Suprapubic skin (tissue), 4 donors: ENCODE measurements around the gene NPDC1. TPM values are rescaled to one million over a fixed set of nuclear protein-coding genes. Genes with fewer than 3 reads are reported as not detected.

Experiments used
- DNase-seq, 2 donors: peaks; one replicate each; pipeline ENCODE4 v3.0.0-alpha.2; 2019; ENCODE audit warnings: low spot score in 2 of 2
- H3K27ac ChIP-seq: fragments of 200-600 bp; sonication (generic); one replicate; pipeline ENCODE4 v1.5.1; 2019
- H3K27me3 ChIP-seq: fragments of 200-600 bp; sonication (generic); one replicate; pipeline ENCODE4 v1.5.1; 2019
- H3K36me3 ChIP-seq: fragments of 200-600 bp; sonication (generic); one replicate; pipeline ENCODE4 v1.5.1; 2019
- H3K4me1 ChIP-seq: fragments of 200-600 bp; sonication (generic); one replicate; pipeline ENCODE4 v1.5.1; 2019
- H3K4me3 ChIP-seq: fragments of 200-600 bp; sonication (generic); one replicate; pipeline ENCODE4 v1.5.1; 2019; ENCODE audit warnings: mild to moderate bottlenecking
- H3K9me3 ChIP-seq: fragments of 200-600 bp; sonication (generic); one replicate; pipeline ENCODE4 v1.5.1; 2019
- EP300 ChIP-seq: sonication (generic); formaldehyde crosslinking; IDR thresholded peaks from one replicate; pipeline ENCODE4 v1.6.1; 2017; ENCODE audit warnings: antibody characterized with exemption
- POLR2A ChIP-seq, 2 donors: fragments of 450-650 bp; IDR thresholded peaks; one replicate each; pipeline ENCODE4 v1.6.1; 2017; ENCODE audit warnings: antibody characterized with exemption in 2 of 2, mild to moderate bottlenecking in 2 of 2, moderate library complexity in 2 of 2
- POLR2AphosphoS5 ChIP-seq, 3 donors: sonication (generic); formaldehyde crosslinking; IDR thresholded peaks; one replicate each; pipeline ENCODE4 v1.6.1; 2017; ENCODE audit warnings: antibody characterized with exemption in 3 of 3
- WGBS: methylation state at CpG from one replicate; pipeline ENCODE4 v1.1.5; 2018; 5-methylcytosine and 5-hydroxymethylcytosine counted together
- total RNA-seq, 4 donors: library from RNA; depleted of rRNA; stranded (reverse); fragments of >200 nt; gene quantifications; one replicate each; pipeline ENCODE4 v1.1.0, GENCODE V29; 2016
- TF ChIP-seq, protein P1 (sequence below), 2 donors: fragments of 200-600 bp in 1 of 2; fragments of 450-650 bp in 1 of 2; sonication (generic) in 1 of 2; IDR thresholded peaks; one replicate each; pipeline ENCODE4 v1.5.1; 2016 to 2019; ENCODE audit warnings: antibody characterized with exemption in 2 of 2, mild to moderate bottlenecking in 1 of 2, moderate library complexity in 1 of 2

NPDC1 gene
- total RNA-seq, 4 donors from 2014 or later, result 22.2 to 64.0 (median 47.3) TPM

DNA sequence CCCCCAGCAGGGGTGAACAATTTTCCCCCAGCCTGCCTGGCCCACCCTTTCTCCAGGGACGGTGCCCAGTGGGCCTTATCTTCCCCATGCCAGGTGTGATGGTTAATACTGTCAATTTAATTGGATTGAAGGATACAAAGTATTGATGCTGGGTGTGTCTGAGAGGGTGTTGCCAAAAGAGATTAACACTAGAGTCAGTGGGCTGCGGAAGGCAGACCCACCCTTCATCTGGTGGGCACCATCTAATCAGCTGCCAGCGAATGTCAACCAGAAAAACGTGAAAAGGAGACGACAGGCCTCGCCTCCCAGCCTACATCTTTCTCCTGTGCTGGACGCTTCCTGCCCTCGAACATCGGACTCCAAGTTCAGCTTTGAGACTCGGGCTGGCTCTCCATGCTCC is 8.5 kb downstream of the NPDC1 start:
- Histone ChIP-seq H3K36me3 (peaks cover 28% of the 10 kb centered on the region), H3K27ac (no peak overlapping the region), H3K4me3 (no peak overlapping the region), H3K27me3 (no peaks in the 10 kb centered on the region), H3K9me3 (no peaks in the 10 kb centered on the region), H3K4me1 (peaks cover 14% of the 10 kb centered on the region)
- TF ChIP-seq EP300, result no peak
- TF ChIP-seq, protein P1, sequence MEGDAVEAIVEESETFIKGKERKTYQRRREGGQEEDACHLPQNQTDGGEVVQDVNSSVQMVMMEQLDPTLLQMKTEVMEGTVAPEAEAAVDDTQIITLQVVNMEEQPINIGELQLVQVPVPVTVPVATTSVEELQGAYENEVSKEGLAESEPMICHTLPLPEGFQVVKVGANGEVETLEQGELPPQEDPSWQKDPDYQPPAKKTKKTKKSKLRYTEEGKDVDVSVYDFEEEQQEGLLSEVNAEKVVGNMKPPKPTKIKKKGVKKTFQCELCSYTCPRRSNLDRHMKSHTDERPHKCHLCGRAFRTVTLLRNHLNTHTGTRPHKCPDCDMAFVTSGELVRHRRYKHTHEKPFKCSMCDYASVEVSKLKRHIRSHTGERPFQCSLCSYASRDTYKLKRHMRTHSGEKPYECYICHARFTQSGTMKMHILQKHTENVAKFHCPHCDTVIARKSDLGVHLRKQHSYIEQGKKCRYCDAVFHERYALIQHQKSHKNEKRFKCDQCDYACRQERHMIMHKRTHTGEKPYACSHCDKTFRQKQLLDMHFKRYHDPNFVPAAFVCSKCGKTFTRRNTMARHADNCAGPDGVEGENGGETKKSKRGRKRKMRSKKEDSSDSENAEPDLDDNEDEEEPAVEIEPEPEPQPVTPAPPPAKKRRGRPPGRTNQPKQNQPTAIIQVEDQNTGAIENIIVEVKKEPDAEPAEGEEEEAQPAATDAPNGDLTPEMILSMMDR (IDR thresholded peaks at IDR 0.05), result no peak
- TF ChIP-seq POLR2A (IDR thresholded peaks at IDR 0.05), result no peak
- no peak for TF ChIP-seq POLR2AphosphoS5 (IDR thresholded peaks at IDR 0.05)
- DNase-seq, result no peak
- WGBS, result 88% methylated on average over 10 of the region's 10 CpGs

DNA sequence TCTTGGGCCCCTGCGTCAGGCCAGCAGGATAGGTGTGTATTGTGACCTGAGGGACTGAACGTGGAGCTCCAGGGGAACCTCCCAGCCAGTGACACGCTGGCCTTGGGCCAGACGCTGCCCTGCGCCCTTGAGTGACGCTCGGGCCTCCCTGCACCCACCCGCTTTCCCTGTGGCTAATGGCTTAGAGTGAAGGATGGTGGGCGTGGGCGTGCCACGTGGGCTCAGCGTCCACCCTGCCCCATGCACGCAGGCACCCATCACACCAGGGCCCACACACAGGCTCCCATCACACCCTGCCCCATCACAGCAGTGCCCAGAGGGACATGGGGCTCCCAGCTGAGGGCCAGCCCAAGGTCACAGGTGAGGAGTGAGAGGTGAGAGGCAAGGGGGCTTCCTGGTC is 8.9 kb downstream of the NPDC1 start:
- Histone ChIP-seq H3K4me3 (no peak overlapping the region), H3K27ac (no peak overlapping the region), H3K36me3 (peaks cover 28% of the 10 kb centered on the region), H3K27me3 (no peaks in the 10 kb centered on the region), H3K4me1 (peaks cover 14% of the 10 kb centered on the region), H3K9me3 (no peaks in the 10 kb centered on the region)
- WGBS, result no CpG with 5 or more reads among the region's 13 CpGs
- DNase-seq, result no peak
- TF ChIP-seq POLR2AphosphoS5 (IDR thresholded peaks at IDR 0.05) (no peak), EP300 (no peak), POLR2A (IDR thresholded peaks at IDR 0.05) (no peak)
- TF ChIP-seq, protein P1 (IDR thresholded peaks at IDR 0.05), result no peak

DNA sequence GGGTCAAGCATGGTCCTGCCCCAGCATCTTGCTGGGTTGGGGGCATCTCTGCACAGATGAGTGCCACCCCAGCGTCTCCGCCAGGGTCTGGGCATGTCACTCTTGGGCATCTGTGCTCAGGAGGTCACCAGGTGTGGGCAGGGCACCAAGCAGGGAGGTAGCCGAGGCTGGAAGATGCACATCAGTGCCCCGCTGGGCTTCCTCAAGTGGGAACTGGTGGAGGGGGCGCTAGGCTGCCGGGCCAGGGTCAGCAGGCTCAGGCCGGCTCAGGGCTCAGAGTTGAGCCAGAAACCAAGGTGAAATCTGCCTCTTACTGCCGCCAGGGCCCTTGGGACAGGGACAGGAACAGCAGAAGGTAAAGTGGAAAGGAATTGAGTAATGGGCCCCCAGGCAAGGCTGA is 10.0 kb downstream of the NPDC1 start:
- no peak for DNase-seq
- 74% methylated on average over 7 of the region's 8 CpGs for WGBS

DNA sequence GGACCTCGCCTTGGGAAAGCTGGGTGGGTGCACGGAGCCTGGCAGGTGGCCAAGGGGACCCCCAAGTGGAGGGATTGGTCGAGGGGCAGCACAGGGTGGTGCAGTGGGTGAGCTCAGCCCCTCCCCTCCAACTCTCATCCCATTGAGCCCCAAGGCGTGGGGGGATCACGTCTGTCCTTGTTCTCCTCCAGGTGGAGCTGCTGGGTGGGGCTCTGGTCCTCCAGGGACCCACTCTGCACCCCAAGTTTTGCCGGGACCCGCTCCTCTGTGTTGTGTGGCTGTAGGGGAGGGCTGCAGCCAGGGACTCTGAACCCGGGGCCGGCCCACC is 10.5 kb downstream of the NPDC1 start:
- TF ChIP-seq, protein P1 (IDR thresholded peaks at IDR 0.05), result no peak
- TF ChIP-seq EP300 (no peak), POLR2AphosphoS5 (IDR thresholded peaks at IDR 0.05) (no peak), POLR2A (IDR thresholded peaks at IDR 0.05) (no peak)

More for the DNA sequence above, 10.0 kb downstream of the NPDC1 start:
- Histone ChIP-seq H3K4me1 (peaks cover 21% of the 10 kb centered on the region), H3K4me3 (no peak overlapping the region), H3K27ac (no peak overlapping the region), H3K9me3 (no peaks in the 10 kb centered on the region), H3K36me3 (peaks cover 28% of the 10 kb centered on the region), H3K27me3 (no peaks in the 10 kb centered on the region)
- TF ChIP-seq, protein P1 (IDR thresholded peaks at IDR 0.05), result no peak

DNA sequence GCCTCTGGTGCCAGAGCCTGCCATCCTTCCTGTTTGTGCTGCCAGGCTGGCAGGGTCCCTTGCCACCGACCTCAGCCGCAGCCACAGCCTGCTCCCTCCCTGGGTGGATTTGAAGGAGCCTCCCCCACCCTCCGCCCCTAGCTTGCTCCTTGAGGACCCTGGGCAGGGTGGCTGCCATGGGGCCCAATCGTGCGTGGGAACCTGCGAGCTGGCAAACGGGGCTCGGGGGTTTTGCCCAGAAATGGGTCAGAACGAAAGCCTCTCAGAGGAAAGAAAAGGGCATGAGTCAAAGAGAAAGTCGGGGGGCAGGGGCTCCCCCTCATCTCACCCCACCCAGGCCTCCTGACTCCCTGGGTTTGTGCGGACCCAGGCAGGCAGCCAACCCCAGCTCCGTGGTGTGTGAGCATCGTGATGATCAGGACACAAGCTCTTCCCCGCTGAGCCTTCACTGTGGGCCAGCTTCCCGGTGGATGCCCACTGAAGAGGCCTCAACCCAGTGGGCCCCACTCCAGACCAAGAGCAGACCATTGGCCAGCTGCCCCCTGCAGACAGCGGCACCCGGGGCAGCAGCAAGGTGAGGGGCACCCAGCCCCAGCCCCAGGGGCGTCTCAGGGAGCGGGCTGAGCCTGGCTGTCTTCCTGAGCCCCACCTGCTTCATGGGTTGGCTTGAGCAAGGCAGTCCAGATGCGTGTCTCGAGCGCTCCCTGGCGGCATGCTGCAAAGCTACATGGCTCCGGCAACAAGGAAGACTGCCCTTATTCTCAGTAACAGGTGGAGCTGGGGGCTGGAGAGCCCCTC is 11.1 kb downstream of the NPDC1 start:
- 13% methylated on average over 15 of the region's 24 CpGs for WGBS
- TF ChIP-seq EP300 (no peak), POLR2AphosphoS5 (IDR thresholded peaks at IDR 0.05) (no peak), POLR2A (IDR thresholded peaks at IDR 0.05) (no peak)
- TF ChIP-seq, protein P1 (IDR thresholded peaks at IDR 0.05), result peak; percentile 69 to 85
- no peaks in the 10 kb centered on the region for H3K9me3 ChIP-seq
- H3K27me3 ChIP-seq, result no peaks in the 10 kb centered on the region
- no peak overlapping the region for H3K27ac ChIP-seq
- H3K36me3 ChIP-seq, result peaks cover 20% of the 10 kb centered on the region
- peaks cover 21% of the 10 kb centered on the region for H3K4me1 ChIP-seq
- H3K4me3 ChIP-seq, result no peak overlapping the region
- DNase-seq, result peak; percentile 86 to 90

More for the DNA sequence above, 10.5 kb downstream of the NPDC1 start:
- Histone ChIP-seq H3K27ac (no peak overlapping the region), H3K4me3 (no peak overlapping the region), H3K4me1 (peaks cover 21% of the 10 kb centered on the region), H3K9me3 (no peaks in the 10 kb centered on the region), H3K36me3 (peaks cover 25% of the 10 kb centered on the region), H3K27me3 (no peaks in the 10 kb centered on the region)
- no CpG with 5 or more reads among the region's 9 CpGs for WGBS
- DNase-seq, result no peak
